GM15510 (cell line): ENCODE measurements around the gene CABP4.

Experiments
- POLR2A ChIP-seq: IDR thresholded peaks from 3 replicates; pipeline ENCODE4 v1.6.1; 2011; ENCODE audit warnings: borderline replicate concordance; ENCODE audit not compliant: insufficient read length; ENCODE audit errors: extremely low read depth

CABP4 gene

DNA sequence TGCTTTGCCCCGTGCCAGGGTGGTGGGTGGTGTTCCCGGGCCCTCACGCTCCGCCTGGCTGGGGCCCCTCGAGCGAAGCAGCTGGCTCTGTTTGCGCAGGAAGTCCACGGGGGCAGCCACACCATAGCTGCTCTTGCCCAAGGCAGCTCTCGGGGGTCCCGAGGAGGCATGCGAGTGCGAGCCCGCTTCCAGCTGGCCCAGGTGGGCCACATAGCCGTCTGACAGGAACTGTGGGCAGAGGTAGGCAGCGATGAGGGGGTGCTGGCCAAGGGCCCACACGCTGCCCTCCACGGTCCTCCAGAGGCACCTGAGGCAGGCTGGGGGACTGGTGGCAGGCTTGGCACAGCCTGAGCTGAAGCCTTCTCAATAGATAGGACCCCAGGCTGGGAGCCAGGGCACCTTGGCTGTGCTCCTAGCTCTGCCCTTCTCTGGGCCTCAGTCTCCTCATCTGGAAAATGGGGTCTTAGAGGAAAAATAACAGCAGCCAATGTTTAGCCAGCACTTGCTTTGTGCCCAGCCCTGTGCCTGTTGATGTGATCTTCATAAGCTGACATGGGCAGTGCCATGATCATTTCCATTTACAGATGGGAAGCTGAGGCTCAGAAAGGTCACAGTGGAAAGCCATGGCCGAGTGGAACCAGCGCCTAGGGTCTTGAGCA lies 37.0 kb downstream of the CABP4 start:
- TF ChIP-seq POLR2A: no peak

DNA sequence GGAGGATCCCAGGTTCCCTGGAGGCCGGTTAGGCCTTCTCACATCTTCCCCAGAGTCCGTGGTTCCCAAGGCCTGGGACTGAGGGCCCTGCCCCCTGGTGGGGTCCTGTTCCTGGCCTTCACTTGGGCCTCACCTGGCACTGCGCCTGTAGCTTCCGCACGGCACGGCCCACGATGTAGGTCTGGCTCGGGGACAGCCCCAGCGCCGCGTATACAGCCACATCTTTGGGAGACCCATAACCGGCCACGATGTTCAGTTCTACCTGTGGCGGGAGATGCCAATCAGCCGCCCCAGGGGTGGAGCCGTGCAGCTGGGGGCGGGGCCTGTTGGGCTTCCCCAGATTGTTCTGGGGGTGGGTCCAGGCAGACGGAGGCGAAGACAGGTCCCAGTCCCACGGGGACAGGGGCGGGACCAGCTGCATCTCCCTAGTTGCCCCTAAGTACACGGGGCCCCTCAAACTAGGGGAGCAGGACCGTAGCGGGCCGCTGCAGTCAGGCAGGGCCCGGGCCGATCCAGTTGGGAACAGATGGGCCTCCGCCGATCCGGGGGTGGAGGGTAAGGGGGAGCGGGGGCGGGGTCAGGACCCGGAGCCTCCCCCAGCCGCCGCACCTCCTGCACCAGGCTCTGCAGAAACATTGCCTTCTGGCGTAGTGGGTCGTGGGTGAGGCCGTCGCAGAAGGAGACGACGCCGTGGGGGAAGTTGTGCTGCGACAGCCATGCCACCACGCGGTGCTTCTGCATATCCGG lies 37.8 kb downstream of the CABP4 start:
- no peak for TF ChIP-seq POLR2A

DNA sequence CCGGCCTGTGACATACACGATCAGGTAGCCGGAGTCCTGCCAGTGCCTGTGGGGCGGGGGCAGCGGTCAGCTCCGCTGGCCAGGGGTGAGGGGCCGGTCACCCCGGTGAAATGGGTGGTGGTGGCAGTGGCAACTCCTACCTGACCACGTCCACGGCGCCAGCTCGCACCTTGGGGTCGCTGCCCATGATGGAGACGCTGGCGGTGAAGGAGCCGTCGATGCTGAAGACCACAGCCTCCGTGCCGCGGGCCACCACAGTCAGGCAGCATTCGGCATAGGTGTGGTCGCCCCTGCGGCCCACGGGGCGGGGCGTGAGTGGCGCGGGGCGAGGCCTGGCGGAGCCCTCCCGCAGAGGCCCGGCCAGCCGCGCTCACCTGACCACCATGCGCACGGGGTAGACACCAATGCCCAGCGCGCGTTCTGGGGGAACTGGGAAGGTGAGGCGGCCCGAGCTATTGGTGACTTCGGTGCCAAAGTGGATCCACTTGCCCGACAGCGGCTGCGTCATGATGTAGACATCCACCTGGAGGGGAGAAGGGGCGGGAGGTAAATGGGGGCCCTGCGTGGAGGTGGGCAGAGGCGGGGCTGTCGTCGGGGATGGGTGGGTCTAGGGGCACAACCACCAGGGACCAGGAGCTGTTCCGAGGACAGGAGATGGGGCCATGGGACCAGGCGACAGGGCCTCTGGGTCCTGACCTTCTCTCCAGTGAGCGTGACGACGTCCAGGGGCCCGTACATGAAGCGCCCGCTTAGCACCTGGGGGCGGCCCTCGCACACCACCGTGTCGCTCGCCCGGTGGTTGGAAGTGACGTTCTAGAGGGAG lies 38.6 kb downstream of the CABP4 start:
- no peak for TF ChIP-seq POLR2A

DNA sequence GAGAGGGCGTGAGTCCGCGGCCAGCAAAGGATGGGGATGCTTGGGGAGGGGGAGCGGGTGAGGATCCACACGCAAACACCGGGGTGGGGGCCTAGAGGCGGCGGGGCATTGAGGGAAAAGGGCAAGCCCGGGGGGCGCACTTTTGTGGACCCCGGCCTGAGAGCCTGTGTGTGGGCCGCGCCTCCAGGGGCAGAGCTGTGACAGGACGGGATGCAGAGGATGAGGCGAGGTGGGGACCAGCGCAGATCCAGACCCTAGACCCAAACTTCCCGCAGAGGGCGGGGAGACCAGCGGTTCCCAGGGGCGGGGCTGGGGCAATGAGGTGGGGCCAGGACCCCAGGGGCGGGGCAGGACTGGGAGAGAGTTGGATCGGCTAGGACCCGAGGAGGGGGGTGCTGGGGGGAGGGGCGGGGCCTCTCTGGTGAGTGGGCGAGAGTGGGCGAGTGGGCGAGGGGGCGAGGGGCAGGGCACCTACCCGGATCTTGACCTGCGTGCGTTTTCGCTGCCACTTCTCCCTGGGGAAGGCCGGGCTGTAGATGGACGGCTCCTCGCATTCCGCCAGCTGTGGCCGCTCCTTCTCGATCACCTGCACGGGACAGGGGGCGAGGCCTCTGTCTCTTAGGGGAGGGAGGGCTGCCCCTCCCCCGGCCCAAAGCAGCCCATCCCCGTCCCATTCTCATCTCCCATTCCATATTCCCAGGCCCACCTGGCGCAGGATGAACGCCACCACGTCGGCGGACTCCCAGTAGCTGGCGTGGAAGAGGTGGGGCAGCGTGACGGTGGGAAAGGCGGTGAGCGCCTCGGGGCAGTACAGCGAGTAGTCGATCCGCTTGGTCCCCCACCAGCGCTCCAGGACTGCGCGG lies 39.4 kb downstream of the CABP4 start:
- TF ChIP-seq POLR2A: no peak

DNA sequence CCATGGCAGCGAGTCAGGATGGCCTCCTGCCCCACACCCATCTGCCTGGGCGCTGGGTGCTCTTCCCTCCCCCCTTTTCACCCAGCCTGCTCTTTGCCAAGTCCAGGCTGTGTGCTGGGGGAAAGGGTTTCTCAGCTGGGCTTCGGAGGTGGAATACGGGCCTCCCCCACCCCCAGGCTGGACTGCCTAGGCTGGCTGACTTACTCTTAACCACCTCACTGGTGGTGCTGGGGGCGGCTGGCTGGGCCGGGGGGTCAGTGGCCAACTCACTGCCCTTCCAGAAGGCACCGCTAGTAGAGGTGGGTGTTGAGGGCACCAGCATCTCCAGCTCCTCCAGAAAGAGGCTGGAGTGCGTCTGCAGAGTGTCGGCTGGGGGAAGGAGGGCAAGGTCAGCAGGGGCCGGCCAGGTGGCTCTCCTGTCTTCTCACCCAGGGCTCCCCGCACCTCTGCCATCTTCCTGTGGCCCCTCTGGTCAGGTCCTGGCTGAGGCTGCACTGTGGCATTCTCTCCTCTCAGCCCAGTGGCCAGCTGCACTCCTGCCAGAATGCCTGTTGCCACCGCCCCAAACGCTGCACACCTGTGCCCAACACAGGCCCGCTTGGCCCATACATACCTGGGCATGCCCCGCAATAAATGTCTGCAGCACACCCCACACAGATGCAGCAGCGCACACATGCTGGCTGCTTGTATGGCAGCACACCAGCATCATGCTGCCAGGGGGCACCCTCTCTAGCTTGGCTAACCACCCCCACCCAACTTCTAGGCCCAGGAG lies 40.3 kb downstream of the CABP4 start:
- no peak for TF ChIP-seq POLR2A

DNA sequence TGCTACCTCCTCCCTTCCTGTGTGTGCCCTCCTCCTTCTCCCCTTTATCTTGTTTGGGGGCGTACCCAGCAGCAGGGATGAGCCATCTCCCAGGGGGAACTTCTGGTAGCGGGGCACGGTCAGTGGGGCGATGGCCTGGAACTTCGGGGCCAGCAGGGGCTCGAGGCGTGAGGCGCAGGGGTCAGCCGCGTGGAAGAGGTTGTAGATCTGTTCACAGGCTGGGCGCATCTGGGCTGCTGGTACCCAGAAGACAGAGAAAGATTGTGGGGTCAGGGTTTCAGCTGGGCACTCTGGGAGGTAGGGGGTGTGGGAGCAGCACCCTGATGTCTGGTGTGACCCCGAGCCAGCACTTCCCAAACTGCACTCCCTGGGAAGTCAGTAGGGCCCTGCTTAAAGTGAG lies 41.0 kb downstream of the CABP4 start:
- TF ChIP-seq POLR2A: no peak

DNA sequence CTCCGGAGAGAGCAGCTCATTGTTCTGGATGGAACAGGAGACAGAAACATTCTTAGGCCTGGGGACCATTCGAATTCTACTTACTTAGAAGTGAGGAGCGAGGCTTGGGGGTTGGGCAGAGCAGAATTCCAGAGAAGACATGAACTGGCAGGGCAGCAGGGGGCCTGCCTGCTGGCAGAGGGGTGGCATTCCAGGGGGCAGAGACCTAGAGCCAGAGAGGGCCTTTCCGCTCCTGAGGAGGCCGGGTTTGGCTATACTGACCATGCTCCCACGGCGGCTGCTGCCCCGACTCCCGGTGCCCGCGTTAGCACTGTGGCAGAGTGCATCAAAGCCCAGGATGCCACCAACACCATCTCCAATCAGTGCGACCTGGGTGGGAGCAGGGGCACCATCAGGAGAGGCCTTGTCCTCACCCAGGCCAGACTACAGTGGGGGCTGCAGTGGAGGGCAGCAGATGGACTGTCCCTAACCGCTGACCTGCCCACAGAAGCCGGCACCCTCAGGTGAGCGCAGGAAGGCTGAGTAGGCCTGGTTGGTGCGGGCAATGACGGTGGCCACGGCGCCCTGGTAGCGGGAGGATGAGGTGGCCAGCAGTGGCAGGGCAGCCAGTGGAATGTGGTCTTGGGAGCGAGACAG lies 42.6 kb downstream of the CABP4 start:
- no peak for TF ChIP-seq POLR2A

DNA sequence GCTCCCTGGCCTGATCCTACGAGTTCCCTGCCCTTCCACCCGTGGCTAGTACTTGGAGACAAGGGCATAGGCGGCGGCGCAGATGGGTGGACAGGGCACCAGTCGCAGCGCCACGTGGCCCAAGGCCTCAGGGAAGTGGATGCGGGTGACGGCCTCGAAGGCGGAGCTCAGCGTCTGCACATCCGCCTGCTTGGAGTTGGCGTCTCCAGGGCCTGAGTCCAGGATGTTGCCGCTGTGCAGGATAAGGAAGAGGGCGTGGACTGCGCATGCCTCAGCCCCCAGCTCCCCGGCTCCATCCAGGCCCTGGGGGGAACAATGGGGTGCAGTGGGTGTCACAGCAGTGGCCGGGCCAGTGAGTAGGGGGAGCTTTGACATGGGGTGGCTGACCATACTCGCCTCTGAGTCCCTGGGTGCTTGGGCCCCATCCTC lies 43.4 kb downstream of the CABP4 start:
- no peak for TF ChIP-seq POLR2A

DNA sequence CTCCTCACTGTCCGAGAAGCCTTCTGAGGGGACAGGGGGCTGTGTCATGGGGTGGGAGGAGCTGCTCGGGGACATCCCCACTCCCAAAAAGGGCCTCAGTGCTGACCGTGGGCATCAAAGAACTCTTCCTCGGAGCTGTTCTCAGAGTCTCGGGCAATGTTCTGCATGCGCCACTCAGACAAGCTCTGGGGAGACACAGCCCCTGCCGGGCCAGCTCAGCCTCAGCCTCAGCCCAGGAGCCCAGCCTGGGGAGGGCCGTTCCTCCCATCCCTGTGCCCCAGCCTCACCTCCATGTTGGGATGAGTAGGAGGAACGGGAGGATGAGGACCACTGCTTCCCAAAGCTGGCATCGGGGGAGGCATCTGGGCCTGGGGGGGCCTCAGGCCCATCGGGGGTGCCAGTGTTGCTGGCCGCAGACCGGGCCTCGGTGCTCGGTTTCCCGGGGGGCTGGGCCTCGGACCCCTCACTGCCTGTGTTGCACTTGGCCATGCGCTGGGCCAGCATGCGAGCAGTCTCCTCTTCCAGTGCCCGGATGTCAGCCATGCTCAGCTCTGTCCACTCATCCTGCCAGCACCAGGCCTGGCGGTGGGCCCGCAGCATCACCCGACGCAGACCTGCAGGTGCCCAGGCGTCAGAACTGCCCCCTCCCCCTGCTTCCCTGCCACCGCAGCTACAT lies 44.8 kb downstream of the CABP4 start:
- TF ChIP-seq POLR2A: peak; percentile 19

DNA sequence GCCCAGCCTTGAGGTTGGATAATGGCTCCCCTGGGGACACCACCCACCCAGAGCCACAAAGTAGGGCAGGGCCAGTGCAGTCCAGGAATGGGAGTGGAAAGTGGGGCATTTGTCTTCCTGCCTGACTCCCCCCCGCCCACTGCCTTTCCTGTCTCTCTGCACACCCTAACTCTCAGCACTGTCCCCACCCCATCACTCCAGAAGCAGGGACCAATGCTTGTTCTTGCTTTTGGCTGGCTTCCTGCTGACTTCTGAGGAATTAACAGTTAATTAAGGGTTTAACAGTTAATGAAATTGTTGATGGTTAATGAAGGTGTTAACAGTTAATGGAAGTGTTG lies 45.3 kb downstream of the CABP4 start:
- TF ChIP-seq POLR2A: peak; percentile 2

DNA sequence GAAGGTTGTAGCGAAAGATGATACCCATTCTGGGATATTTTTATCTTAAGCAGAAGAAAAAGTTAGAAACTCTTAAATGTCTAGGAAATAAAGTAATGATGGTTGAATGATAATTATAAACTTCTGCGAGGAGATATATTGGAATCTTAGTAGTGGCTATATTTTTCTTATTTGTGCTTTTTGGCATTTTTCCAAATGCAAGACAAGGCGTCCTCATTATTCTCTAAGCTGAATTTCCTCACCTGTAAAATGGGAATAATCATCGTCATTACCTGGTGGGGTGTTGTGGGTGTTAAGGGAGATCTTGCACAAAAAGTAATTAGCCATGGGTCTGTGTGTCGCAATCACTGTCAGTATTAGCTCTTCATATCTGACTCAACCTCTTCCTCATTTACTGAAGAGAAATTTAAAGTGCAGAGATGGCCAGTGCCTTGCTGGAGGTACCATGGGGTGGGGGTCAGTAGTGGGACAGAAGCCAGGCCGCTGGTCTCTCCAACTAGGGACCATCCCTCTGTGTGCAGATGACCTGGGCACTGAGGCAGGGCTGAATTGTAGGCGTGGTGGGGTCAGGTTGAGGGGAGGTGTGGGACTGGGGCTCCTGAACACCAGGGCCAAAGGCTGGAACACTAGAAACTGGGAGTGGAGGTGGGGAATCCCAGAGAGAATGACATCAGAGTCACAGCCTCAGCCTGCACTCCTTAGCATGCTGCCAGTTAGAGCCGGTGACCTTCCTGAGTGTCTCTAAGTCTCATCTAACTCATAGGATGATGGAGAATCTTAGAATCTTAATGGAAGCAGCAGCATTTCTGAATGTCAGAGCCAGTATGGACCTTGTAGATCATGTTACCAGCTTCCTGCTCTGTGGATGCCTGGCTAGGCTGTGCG lies 45.9 kb downstream of the CABP4 start:
- no peak for TF ChIP-seq POLR2A

DNA sequence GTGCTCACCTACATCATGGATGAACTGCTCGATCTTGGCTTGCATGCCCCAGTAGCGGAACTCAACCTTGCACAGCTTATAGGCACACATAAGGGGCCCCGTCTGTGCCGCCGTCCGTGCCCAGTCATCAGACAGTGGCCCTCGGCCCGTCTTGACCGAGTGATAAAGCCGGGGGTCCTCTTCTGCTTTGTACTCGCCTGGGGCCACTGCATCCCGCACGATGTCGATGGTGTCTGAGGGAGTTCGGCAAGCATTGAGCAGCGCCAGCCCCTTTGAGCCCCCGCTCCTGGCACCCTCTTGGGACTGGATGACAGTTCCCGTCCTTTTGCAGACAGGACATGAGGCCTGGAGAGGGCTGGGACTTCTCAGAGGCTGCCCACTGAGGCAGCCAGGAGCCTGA lies 46.7 kb downstream of the CABP4 start:
- no peak for TF ChIP-seq POLR2A
